ENCODE results near the gene GRB2. TPM values are rescaled to one million over a fixed set of nuclear protein-coding genes. Genes with fewer than 3 reads are reported as not detected.
A peak's percentile ranks its signal among the peaks of the same experiment; 100 is the strongest.
"Not testable (repeated sequence)": the region's sequence is repeated elsewhere in the genome, so short reads cannot be mapped to it uniquely, and the experiment has no call there.

The GRB2 gene
- total RNA-seq = 100 to 1,000 TPM; 149 to 155 TPM

GRCh38 chr17:75405365-75406221 lies at the start of gene GRB2:
Gene GRB2, minus strand, starts transcription at chr17:75405678. Its CDS starts 12,050 bp downstream, at chr17:75393628.
- POLR2A ChIA-PET = interaction anchor here (0.5 to 2.8 kb wide), 22 partner anchors 9 to 378 kb away, joined by 3 to 41 read pairs (median 4); partner anchors contain the start of genes GGA3, LLGL2, MIF4GD and MRPS7
- ATAC-seq (ENCODE audit: low read depth) (peak; percentile 90), DNase-seq (peak; percentile 100)
- H3K4me1 Mint-ChIP-seq = peaks cover 33% of the 10 kb centered on the region
- peaks cover 8% of the 10 kb centered on the region for H3K36me3 Mint-ChIP-seq
- peaks cover 2% of the 10 kb centered on the region for H3K27me3 Mint-ChIP-seq
- no peaks in the 10 kb centered on the region for H3K9me3 Mint-ChIP-seq
- H3K4me3 Mint-ChIP-seq = peak within 1 kb of the TSS; percentile 96
- peak within 1 kb of the TSS; percentile 95 for H3K27ac Mint-ChIP-seq

GRCh38 chr17:75454672-75455071 lies 49.2 kb upstream of the GRB2 start:
- not testable (repeated sequence) for H3K36me3 Mint-ChIP-seq; H3K27me3 Mint-ChIP-seq; H3K9me3 Mint-ChIP-seq; DNase-seq; ATAC-seq (ENCODE audit: low read depth); H3K4me3 Mint-ChIP-seq
- POLR2A ChIA-PET = interaction anchor here (0.7 to 1.3 kb wide), 3 partner anchors 8 to 184 kb away, joined by 3 to 5 read pairs (median 3); partner anchors contain the start of genes MIF4GD and TSEN54
- peak overlapping the region; percentile 7 for H3K27ac Mint-ChIP-seq
- peaks cover 26% of the 10 kb centered on the region for H3K4me1 Mint-ChIP-seq

- Mint-ChIP-seq H3K4me1 (peaks cover 24% of the 10 kb centered on the region), H3K27me3 (peaks cover 2% of the 10 kb centered on the region), H3K36me3 (no peaks in the 10 kb centered on the region), H3K27ac (peak overlapping the region; percentile 7), H3K9me3 (no peaks in the 10 kb centered on the region), H3K4me3 (peak overlapping the region; percentile 6)
- POLR2A ChIA-PET = interaction anchor here (0.7 to 1.3 kb wide), 3 partner anchors 9 to 184 kb away, joined by 3 to 5 read pairs (median 3); partner anchors contain the start of genes MIF4GD and TSEN54
- ATAC-seq (ENCODE audit: low read depth) (no peak), DNase-seq (no peak)
Observed at GRCh38 chr17:75454193-75454592, 48.7 kb upstream of the GRB2 start.

GRCh38 chr17:75450270-75450669 lies 44.8 kb upstream of the GRB2 start:
- H3K27ac Mint-ChIP-seq = no peak overlapping the region
- H3K27me3 Mint-ChIP-seq = peaks cover 2% of the 10 kb centered on the region
- ATAC-seq (ENCODE audit: low read depth) (no peak), DNase-seq (no peak)
- no peaks in the 10 kb centered on the region for H3K36me3 Mint-ChIP-seq
- peaks cover 10% of the 10 kb centered on the region for H3K4me1 Mint-ChIP-seq
- POLR2A ChIA-PET = no interaction called here
- H3K9me3 Mint-ChIP-seq = no peaks in the 10 kb centered on the region
- H3K4me3 Mint-ChIP-seq = no peak overlapping the region

- Mint-ChIP-seq H3K4me3 (no peak overlapping the region), H3K27ac (no peak overlapping the region), H3K9me3 (no peaks in the 10 kb centered on the region), H3K4me1 (no peaks in the 10 kb centered on the region), H3K36me3 (no peaks in the 10 kb centered on the region), H3K27me3 (peaks cover 2% of the 10 kb centered on the region)
- no peak for DNase-seq
- POLR2A ChIA-PET = no interaction called here
- no peak for ATAC-seq (ENCODE audit: low read depth)
Observed at GRCh38 chr17:75447951-75448856, 42.7 kb upstream of the GRB2 start.

GRCh38 chr17:75445896-75446295 lies 40.4 kb upstream of the GRB2 start:
- ATAC-seq (ENCODE audit: low read depth); H3K4me3 Mint-ChIP-seq; H3K9me3 Mint-ChIP-seq; H3K36me3 Mint-ChIP-seq; H3K27me3 Mint-ChIP-seq; H3K27ac Mint-ChIP-seq; DNase-seq; H3K4me1 Mint-ChIP-seq: not testable (repeated sequence)
- POLR2A ChIA-PET = interaction anchor here (0.9 to 1.6 kb wide), 2 partner anchors 10 kb away, joined by 3 to 5 read pairs; partner anchors contain the start of gene TMEM94

GRCh38 chr17:75445296-75445695 lies 39.8 kb upstream of the GRB2 start:
- POLR2A ChIA-PET = interaction anchor here (0.9 kb wide), 1 partner anchor 11 kb away, joined by 3 read pairs; no protein-coding TSS in a partner anchor

GRCh38 chr17:75442168-75443103 lies 37.0 kb upstream of the GRB2 start:
- no peaks in the 10 kb centered on the region for H3K4me1 Mint-ChIP-seq
- no peak overlapping the region for H3K27ac Mint-ChIP-seq
- ATAC-seq (ENCODE audit: low read depth) = no peak
- no peaks in the 10 kb centered on the region for H3K9me3 Mint-ChIP-seq
- POLR2A ChIA-PET = no interaction called here
- H3K4me3 Mint-ChIP-seq = no peak overlapping the region
- H3K36me3 Mint-ChIP-seq = no peaks in the 10 kb centered on the region
- no peak for DNase-seq
- H3K27me3 Mint-ChIP-seq = no peaks in the 10 kb centered on the region

More at GRCh38 chr17:75445296-75445695, 39.8 kb upstream of the GRB2 start:
- Mint-ChIP-seq H3K27ac (no peak overlapping the region), H3K27me3 (peaks cover 2% of the 10 kb centered on the region), H3K4me1 (no peaks in the 10 kb centered on the region), H3K36me3 (no peaks in the 10 kb centered on the region), H3K4me3 (no peak overlapping the region), H3K9me3 (no peaks in the 10 kb centered on the region)
- DNase-seq (no peak), ATAC-seq (ENCODE audit: low read depth) (no peak)

- H3K36me3 Mint-ChIP-seq = no peaks in the 10 kb centered on the region
- POLR2A ChIA-PET = interaction anchor here (0.8 kb wide), 1 partner anchor 111 kb away, joined by 4 read pairs; no protein-coding TSS in a partner anchor
- no peaks in the 10 kb centered on the region for H3K27me3 Mint-ChIP-seq
- H3K4me1 Mint-ChIP-seq = peaks cover 4% of the 10 kb centered on the region
- no peak overlapping the region for H3K4me3 Mint-ChIP-seq
- no peaks in the 10 kb centered on the region for H3K9me3 Mint-ChIP-seq
- DNase-seq = no peak
- ATAC-seq (ENCODE audit: low read depth) = no peak
- no peak overlapping the region for H3K27ac Mint-ChIP-seq
Observed at GRCh38 chr17:75440738-75441448, 35.4 kb upstream of the GRB2 start.

GRCh38 chr17:75439287-75439686 lies 33.8 kb upstream of the GRB2 start:
- Mint-ChIP-seq H3K4me3 (no peak overlapping the region), H3K9me3 (no peaks in the 10 kb centered on the region), H3K4me1 (peaks cover 9% of the 10 kb centered on the region), H3K27me3 (peaks cover 12% of the 10 kb centered on the region), H3K27ac (no peak overlapping the region), H3K36me3 (no peaks in the 10 kb centered on the region)
- ATAC-seq (ENCODE audit: low read depth) (no peak), DNase-seq (no peak)
- POLR2A ChIA-PET = no interaction called here

- H3K36me3 Mint-ChIP-seq; ATAC-seq (ENCODE audit: low read depth); POLR2A ChIA-PET; DNase-seq; H3K4me1 Mint-ChIP-seq; H3K27ac Mint-ChIP-seq; H3K4me3 Mint-ChIP-seq; H3K9me3 Mint-ChIP-seq: not testable (repeated sequence)
- H3K27me3 Mint-ChIP-seq = peaks cover 19% of the 10 kb centered on the region
Observed at GRCh38 chr17:75437404-75437803, 31.9 kb upstream of the GRB2 start.

GRCh38 chr17:75434433-75434832 lies 29.0 kb upstream of the GRB2 start:
- H3K4me3 Mint-ChIP-seq; H3K9me3 Mint-ChIP-seq; POLR2A ChIA-PET; H3K36me3 Mint-ChIP-seq; H3K27ac Mint-ChIP-seq; ATAC-seq (ENCODE audit: low read depth); DNase-seq: not testable (repeated sequence)
- peaks cover 23% of the 10 kb centered on the region for H3K27me3 Mint-ChIP-seq
- H3K4me1 Mint-ChIP-seq = peaks cover 12% of the 10 kb centered on the region

Measured in activated naive CD8-positive, alpha-beta T cell treated with anti-CD3 and anti-CD28 coated beads, Interleukin-2, amount 10 ng/mL, durations not matched to agents 7 days and 5 days (primary cell).